ENCODE measurements around the gene MOB3A. TPM values are rescaled to one million over a fixed set of nuclear protein-coding genes. Genes with fewer than 3 reads are reported as not detected.

MOB3A gene
- total and polyA plus RNA-seq, 4 donors = 3.4 to 8.7 (median 6.5) TPM

DNA sequence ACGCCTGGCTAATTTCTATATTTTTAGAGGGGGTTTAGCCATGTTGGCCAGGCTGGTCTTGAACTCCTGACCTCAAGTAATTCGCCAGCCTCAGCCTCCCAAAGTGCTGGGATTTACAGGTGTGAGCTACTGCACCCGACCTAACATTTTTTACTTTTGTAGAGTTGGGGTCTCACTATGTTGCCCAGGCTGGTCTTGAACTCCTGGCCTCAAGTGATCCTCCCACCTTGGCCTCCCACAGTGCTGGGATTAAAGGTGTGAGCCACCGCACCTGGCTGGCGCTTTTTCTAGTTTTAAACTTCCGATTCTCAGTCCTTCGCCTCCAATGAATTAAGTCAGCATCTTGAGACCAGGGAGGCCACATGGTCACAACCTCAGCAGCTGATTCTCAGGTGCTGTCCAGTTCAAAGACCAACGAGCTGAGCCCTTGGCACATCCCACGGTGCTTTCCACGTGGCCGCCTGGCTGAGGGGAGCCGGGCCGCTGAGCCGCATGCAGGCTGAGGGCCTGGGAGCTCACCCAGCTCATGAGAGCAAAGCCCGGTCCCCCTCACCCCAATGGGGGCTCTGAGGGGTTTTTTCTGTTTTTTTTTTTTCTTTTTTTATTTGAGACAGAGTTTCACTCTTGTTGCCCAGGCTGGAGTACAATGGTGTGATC, 46.2 kb upstream of the MOB3A start:
- Histone ChIP-seq H3K27ac (ENCODE audit: low read depth in 1 of 2, low read length in 2 of 2) (no peak overlapping the region), H3K27me3 (ENCODE audit: control insufficient read depth in 4 of 4, insufficient read depth in 4 of 4, low read length in 3 of 4) (no peaks in the 10 kb centered on the region), H3K9me3 (ENCODE audit: control insufficient read depth in 4 of 4, low read length in 3 of 4) (no peaks in the 10 kb centered on the region), H3K36me3 (ENCODE audit: control insufficient read depth in 4 of 4, insufficient read depth in 3 of 4, low read depth in 1 of 4, low read length in 3 of 4) (peaks cover 0 to 18% (median 6%) of the 10 kb centered on the region in 4 donors), H3K9ac (ENCODE audit: low read depth in 1 of 2, low read length in 2 of 2) (no peak overlapping the region), H3K4me3 (ENCODE audit: low read depth in 1 of 3, low read length in 3 of 3) (no peak overlapping the region), H3K4me1 (ENCODE audit: control insufficient read depth in 4 of 4, insufficient read depth in 4 of 4, low read length in 3 of 4) (peaks cover 0 to 22% (median 13%) of the 10 kb centered on the region in 4 donors)
- 69% methylated on average over 15 of the region's 15 CpGs for WGBS
- TF ChIP-seq HNF4A (conservative IDR thresholded peaks at IDR 0.05) (peak in 1 of 2 donors; percentile 46), RAD21 (IDR thresholded peaks at IDR 0.05) (no peak)
- no peak for DNase-seq (ENCODE audit: low spot score)

DNA sequence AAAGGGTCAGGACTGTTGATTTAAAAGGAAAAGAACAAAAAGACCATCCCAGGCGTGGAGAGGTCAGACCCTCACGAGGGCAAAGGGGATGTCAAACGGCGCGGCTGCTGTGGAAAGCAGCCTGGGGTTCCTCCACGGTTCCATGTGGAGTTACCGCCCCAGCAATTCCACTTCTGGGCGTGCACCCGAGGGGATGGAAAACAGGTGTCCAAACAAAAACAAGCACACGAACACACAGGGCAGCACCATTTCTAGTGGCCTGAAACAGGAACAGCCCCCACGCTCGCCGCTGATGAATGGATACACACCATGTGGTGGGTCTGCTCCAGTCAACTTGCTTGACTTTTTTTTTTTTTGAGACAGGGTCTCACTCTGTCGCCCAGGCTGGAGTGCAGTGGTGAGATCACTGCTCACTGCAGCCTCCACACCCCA, 44.0 kb upstream of the MOB3A start:
- TF ChIP-seq, protein P1, sequence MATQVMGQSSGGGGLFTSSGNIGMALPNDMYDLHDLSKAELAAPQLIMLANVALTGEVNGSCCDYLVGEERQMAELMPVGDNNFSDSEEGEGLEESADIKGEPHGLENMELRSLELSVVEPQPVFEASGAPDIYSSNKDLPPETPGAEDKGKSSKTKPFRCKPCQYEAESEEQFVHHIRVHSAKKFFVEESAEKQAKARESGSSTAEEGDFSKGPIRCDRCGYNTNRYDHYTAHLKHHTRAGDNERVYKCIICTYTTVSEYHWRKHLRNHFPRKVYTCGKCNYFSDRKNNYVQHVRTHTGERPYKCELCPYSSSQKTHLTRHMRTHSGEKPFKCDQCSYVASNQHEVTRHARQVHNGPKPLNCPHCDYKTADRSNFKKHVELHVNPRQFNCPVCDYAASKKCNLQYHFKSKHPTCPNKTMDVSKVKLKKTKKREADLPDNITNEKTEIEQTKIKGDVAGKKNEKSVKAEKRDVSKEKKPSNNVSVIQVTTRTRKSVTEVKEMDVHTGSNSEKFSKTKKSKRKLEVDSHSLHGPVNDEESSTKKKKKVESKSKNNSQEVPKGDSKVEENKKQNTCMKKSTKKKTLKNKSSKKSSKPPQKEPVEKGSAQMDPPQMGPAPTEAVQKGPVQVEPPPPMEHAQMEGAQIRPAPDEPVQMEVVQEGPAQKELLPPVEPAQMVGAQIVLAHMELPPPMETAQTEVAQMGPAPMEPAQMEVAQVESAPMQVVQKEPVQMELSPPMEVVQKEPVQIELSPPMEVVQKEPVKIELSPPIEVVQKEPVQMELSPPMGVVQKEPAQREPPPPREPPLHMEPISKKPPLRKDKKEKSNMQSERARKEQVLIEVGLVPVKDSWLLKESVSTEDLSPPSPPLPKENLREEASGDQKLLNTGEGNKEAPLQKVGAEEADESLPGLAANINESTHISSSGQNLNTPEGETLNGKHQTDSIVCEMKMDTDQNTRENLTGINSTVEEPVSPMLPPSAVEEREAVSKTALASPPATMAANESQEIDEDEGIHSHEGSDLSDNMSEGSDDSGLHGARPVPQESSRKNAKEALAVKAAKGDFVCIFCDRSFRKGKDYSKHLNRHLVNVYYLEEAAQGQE (IDR thresholded peaks at IDR 0.05) = no peak
- TF ChIP-seq, protein P2, sequence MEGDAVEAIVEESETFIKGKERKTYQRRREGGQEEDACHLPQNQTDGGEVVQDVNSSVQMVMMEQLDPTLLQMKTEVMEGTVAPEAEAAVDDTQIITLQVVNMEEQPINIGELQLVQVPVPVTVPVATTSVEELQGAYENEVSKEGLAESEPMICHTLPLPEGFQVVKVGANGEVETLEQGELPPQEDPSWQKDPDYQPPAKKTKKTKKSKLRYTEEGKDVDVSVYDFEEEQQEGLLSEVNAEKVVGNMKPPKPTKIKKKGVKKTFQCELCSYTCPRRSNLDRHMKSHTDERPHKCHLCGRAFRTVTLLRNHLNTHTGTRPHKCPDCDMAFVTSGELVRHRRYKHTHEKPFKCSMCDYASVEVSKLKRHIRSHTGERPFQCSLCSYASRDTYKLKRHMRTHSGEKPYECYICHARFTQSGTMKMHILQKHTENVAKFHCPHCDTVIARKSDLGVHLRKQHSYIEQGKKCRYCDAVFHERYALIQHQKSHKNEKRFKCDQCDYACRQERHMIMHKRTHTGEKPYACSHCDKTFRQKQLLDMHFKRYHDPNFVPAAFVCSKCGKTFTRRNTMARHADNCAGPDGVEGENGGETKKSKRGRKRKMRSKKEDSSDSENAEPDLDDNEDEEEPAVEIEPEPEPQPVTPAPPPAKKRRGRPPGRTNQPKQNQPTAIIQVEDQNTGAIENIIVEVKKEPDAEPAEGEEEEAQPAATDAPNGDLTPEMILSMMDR (IDR thresholded peaks at IDR 0.05; ENCODE audit: low read depth, low read length, missing input control) = no peak
- TF ChIP-seq MAX (IDR thresholded peaks at IDR 0.05) (no peak), EGR1 (IDR thresholded peaks at IDR 0.05; ENCODE audit: low read depth in 2 of 2) (no peak), ZBTB33 (IDR thresholded peaks at IDR 0.05) (no peak), SP1 (IDR thresholded peaks at IDR 0.05) (no peak), YY1 (IDR thresholded peaks at IDR 0.05) (no peak), TAF1 (conservative IDR thresholded peaks at IDR 0.05) (no peak), HNF4A (conservative IDR thresholded peaks at IDR 0.05) (no peak), HNF4G (IDR thresholded peaks at IDR 0.05) (no peak), NR2F2 (IDR thresholded peaks at IDR 0.05) (no peak), ATF3 (IDR thresholded peaks at IDR 0.05) (no peak), RXRA (IDR thresholded peaks at IDR 0.05) (no peak), GABPA (IDR thresholded peaks at IDR 0.05 in 1 of 2, conservative IDR thresholded peaks at IDR 0.05 in 1 of 2) (no peak), FOXA2 (IDR thresholded peaks at IDR 0.05) (no peak), RAD21 (IDR thresholded peaks at IDR 0.05) (no peak), FOXA1 (IDR thresholded peaks at IDR 0.05) (no peak), JUND (IDR thresholded peaks at IDR 0.05) (no peak)
- WGBS = 91% methylated on average over 14 of the region's 14 CpGs

More for the DNA sequence above, 44.0 kb upstream of the MOB3A start:
- no peak overlapping the region for H3K9ac ChIP-seq (ENCODE audit: low read depth in 1 of 2, low read length in 2 of 2)
- no peak for DNase-seq (ENCODE audit: low spot score)
- peaks cover 0 to 13% (median 6%) of the 10 kb centered on the region in 4 donors for H3K4me1 ChIP-seq (ENCODE audit: control insufficient read depth in 4 of 4, insufficient read depth in 4 of 4, low read length in 3 of 4)
- H3K4me3 ChIP-seq (ENCODE audit: low read depth in 1 of 3, low read length in 3 of 3) = no peak overlapping the region
- peaks cover 8 to 29% (median 11%) of the 10 kb centered on the region in 4 donors for H3K36me3 ChIP-seq (ENCODE audit: control insufficient read depth in 4 of 4, insufficient read depth in 3 of 4, low read depth in 1 of 4, low read length in 3 of 4)
- no peak overlapping the region for H3K27ac ChIP-seq (ENCODE audit: low read depth in 1 of 2, low read length in 2 of 2)
- H3K9me3 ChIP-seq (ENCODE audit: control insufficient read depth in 4 of 4, low read length in 3 of 4) = no peaks in the 10 kb centered on the region
- no peaks in the 10 kb centered on the region for H3K27me3 ChIP-seq (ENCODE audit: control insufficient read depth in 4 of 4, insufficient read depth in 4 of 4, low read length in 3 of 4)
